HEK293T (cell line): Measurements from ENCODE around the gene ADAMTS9.

Experiments
- CTCF ChIA-PET: fragments of 350-600 bp; formaldehyde crosslinking; extraction: SDS; loops from one replicate; lab custom pipeline; 2021; ENCODE audit warnings: antibody characterized with exemption, inconsistent platforms; lab: Yijun Ruan, JAX
- POLR2A ChIA-PET: fragments of 350-600 bp; formaldehyde crosslinking; extraction: SDS; loops from one replicate; lab custom pipeline; 2020; ENCODE audit warnings: antibody characterized with exemption, inconsistent platforms; lab: Yijun Ruan, JAX
- DNase-seq: peaks from one replicate; pipeline ENCODE4 v3.0.0; 2012; ENCODE audit warnings: mixed read lengths; ENCODE audit errors: extremely low spot score
- ARNT ChIP-seq: fragments of 450-650 bp; IDR thresholded peaks from 2 replicates; pipeline ENCODE4 v1.6.1; 2017; ENCODE audit warnings: mild to moderate bottlenecking
- BHLHE40 ChIP-seq: fragments of 450-650 bp; IDR thresholded peaks from 2 replicates; pipeline ENCODE4 v1.6.1; 2016; ENCODE audit warnings: mild to moderate bottlenecking, moderate library complexity, borderline replicate concordance
- CTBP1 ChIP-seq: fragments of 450-650 bp; IDR thresholded peaks from 2 replicates; pipeline ENCODE4 v1.6.1; 2016; ENCODE audit warnings: borderline replicate concordance
- ELF4 ChIP-seq: fragments of 450-650 bp; IDR thresholded peaks from 2 replicates; pipeline ENCODE4 v1.6.1; 2017; ENCODE audit warnings: antibody characterized with exemption
- FOXA1 ChIP-seq: fragments of 450-650 bp; IDR thresholded peaks from 2 replicates; pipeline ENCODE4 v1.6.1; 2016; ENCODE audit warnings: mild to moderate bottlenecking
- FOXK2 ChIP-seq: fragments of 450-650 bp; IDR thresholded peaks from 2 replicates; pipeline ENCODE4 v1.6.1; 2016; ENCODE audit warnings: mild to moderate bottlenecking
- FOXM1 ChIP-seq: fragments of 450-650 bp; IDR thresholded peaks from 2 replicates; pipeline ENCODE4 v1.6.1; 2017; ENCODE audit warnings: mild to moderate bottlenecking, borderline replicate concordance
- HDGF ChIP-seq: fragments of 450-650 bp; IDR thresholded peaks from 2 replicates; pipeline ENCODE4 v1.6.1; 2017; ENCODE audit warnings: antibody characterized with exemption, borderline replicate concordance
- L3MBTL2 ChIP-seq: fragments of 450-650 bp; conservative IDR thresholded peaks from 2 replicates; pipeline ENCODE4 v1.6.1; 2016; ENCODE audit warnings: mild to moderate bottlenecking
- LEF1 ChIP-seq: fragments of 450-650 bp; IDR thresholded peaks from 2 replicates; pipeline ENCODE4 v1.6.1; 2017; ENCODE audit warnings: mild to moderate bottlenecking, borderline replicate concordance
- NFRKB ChIP-seq: fragments of 450-650 bp; IDR thresholded peaks from 2 replicates; pipeline ENCODE4 v1.6.1; 2016; ENCODE audit warnings: mild to moderate bottlenecking, moderate library complexity
- SP1 ChIP-seq: fragments of 450-650 bp; IDR thresholded peaks from 2 replicates; pipeline ENCODE4 v1.6.1; 2017
- SUZ12 ChIP-seq: fragments of 450-650 bp; IDR thresholded peaks from 2 replicates; pipeline ENCODE4 v1.6.1; 2016; ENCODE audit warnings: mild to moderate bottlenecking
- TARDBP ChIP-seq: fragments of 450-650 bp; IDR thresholded peaks from 2 replicates; pipeline ENCODE4 v1.6.1; 2016
- ZNF384 ChIP-seq: fragments of 450-650 bp; IDR thresholded peaks from 2 replicates; pipeline ENCODE4 v1.6.1; 2016
- TF ChIP-seq, protein P1 (sequence below): fragments of 450-650 bp; IDR thresholded peaks from 2 replicates; pipeline ENCODE4 v1.6.1; 2016

Gene ADAMTS9

DNA sequence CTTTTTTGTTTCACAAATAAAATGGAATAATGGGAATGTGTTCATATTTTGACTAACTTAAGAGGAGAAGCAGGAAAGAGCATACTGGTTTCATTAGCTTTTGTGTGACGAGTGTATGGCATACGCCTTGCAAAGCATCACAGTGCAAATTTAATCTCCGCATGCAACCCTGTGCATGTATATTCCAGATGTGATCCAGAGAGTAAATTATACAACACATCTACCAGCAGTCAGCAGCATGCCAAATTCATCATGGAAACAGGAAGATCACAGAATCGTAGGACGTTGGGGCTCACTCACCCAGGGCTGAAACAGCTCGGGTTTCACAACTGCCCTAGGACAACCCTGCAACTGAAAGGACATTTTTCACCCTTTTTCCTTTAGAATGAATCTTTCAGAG lies 53.4 kb downstream of the ADAMTS9 start:
- TF ChIP-seq L3MBTL2 (no peak), HDGF (no peak), FOXA1 (no peak), ELF4 (no peak), FOXM1 (no peak), SP1 (no peak), TARDBP (no peak), CTBP1 (no peak), ARNT (no peak), LEF1 (no peak), SUZ12 (no peak), FOXK2 (no peak), NFRKB (no peak), ZNF384 (no peak), BHLHE40 (no peak)
- TF ChIP-seq, protein P1, sequence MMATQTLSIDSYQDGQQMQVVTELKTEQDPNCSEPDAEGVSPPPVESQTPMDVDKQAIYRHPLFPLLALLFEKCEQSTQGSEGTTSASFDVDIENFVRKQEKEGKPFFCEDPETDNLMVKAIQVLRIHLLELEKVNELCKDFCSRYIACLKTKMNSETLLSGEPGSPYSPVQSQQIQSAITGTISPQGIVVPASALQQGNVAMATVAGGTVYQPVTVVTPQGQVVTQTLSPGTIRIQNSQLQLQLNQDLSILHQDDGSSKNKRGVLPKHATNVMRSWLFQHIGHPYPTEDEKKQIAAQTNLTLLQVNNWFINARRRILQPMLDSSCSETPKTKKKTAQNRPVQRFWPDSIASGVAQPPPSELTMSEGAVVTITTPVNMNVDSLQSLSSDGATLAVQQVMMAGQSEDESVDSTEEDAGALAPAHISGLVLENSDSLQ: no peak
- POLR2A ChIA-PET: no interaction called here
- CTCF ChIA-PET: no interaction called here
- DNase-seq: no peak

DNA sequence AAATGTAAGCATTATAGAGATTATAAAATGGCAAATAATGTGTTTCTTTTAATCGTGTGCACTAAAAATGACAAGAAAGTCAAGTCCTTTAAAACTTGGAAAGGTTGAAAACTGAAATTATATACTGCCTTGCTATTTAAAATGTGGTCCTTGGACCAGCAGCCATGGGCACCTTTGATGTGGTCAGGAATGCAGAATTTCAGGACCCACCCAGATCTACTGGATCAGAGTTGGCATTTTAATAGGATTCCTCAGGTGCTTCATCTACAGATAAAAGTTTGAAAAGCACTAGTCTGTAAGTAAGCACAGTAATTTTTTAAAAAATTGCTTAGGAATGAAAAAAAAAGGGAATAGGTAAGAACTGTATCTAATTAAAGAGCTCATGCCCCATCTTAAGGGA lies 55.8 kb downstream of the ADAMTS9 start:
- no peak for DNase-seq
- ChIA-PET CTCF (interaction anchor here (0.6 kb wide), 1 partner anchor 98 kb away, joined by 3 read pairs; no protein-coding TSS in a partner anchor), POLR2A (no interaction called here)
- no peak for TF ChIP-seq ELF4
- TF ChIP-seq FOXK2: no peak
- no peak for TF ChIP-seq BHLHE40

DNA sequence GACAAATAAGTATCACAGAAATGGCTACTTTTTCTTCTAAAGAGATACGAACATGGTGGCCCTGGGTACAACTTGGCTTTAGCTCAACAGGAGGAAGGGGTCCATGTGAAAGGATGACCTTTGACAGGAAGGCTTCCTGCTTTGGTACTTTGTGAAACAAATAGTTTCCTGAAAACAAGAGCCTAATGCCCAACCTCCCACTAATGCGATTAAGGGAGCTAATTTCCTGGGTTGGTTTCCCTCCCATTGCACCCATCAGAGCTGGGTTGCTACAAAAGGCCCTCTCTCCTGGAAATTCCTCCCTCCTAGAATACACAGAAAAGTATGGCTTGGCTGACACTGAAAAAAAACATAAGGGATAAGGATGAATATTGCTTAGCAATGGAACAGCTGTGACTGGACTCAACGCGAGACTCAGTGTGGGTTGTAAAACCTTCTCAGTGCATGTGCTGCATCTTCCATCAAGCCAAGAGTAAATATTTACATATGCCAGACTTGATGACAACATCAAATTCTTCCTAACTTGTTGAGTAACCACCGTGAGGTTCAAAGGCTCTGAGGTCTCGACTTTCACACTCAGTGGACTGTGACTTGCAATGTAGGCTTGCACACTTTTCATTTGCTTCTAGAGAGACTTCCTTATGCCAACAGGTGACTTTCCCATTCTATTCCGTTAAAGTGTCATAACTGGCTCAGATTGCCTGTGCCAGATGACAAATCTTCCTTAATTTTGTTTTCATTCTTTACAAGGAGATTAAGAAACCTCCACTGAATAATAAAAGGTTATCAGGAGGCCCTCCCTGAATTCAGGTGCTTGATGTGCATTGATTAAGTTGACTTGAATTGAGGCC lies 60.1 kb downstream of the ADAMTS9 start:
- ChIA-PET POLR2A (no interaction called here), CTCF (no interaction called here)
- DNase-seq: no peak
- TF ChIP-seq FOXA1 (no peak), FOXK2 (no peak), SP1 (no peak), HDGF (no peak), FOXM1 (no peak), BHLHE40 (no peak)

DNA sequence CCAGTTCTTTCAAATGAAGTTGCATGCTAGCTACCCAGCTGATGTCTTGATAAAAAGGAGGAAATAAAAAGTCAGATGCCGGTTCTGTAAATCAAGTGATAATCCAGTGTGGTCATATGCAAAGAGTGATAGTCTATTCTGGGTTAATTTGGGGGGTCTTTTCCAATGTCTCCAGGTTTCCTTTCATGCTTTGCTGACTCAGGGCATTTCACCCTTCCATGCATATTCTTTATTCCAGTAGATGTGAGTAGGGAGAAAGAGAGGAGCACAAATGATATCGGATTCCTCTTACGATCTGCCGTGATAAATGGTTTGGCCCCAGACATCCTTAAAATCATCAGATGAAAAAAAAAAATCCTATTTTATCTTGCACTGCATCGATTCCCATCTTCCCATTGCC lies 60.8 kb downstream of the ADAMTS9 start:
- DNase-seq: no peak
- ChIA-PET CTCF (no interaction called here), POLR2A (no interaction called here)
- TF ChIP-seq FOXK2 (no peak), FOXM1 (no peak), ZNF384 (no peak), TARDBP (no peak), ELF4 (no peak), NFRKB (no peak), BHLHE40 (no peak), ARNT (no peak), CTBP1 (no peak), L3MBTL2 (no peak), FOXA1 (no peak), HDGF (no peak), SP1 (no peak), SUZ12 (no peak), LEF1 (no peak)
- TF ChIP-seq, protein P1: no peak

DNA sequence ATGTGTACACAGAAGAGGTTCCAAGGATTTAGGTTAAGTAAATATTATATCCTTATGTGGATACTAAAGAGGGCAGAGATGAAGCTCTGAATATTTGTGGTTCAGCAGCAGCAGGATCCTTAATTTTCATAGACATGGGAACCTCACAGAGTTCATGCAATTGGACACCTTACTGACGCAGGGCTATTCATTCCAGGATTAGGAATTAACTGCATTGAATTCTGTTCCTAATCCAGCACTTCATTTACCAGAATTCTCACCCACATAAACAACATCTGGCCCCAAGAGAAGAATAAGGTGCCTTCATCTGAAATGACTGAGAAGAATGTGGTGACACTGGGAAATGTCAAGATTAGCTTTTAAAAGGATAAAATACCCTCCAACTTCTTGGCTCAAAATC lies 62.4 kb downstream of the ADAMTS9 start:
- POLR2A ChIA-PET: no interaction called here
- TF ChIP-seq FOXK2 (no peak), HDGF (no peak), TARDBP (no peak), FOXM1 (no peak), ZNF384 (no peak), FOXA1 (no peak), CTBP1 (no peak), ELF4 (no peak), SUZ12 (no peak)
- TF ChIP-seq, protein P1: no peak
- CTCF ChIA-PET: no interaction called here
- DNase-seq: no peak

DNA sequence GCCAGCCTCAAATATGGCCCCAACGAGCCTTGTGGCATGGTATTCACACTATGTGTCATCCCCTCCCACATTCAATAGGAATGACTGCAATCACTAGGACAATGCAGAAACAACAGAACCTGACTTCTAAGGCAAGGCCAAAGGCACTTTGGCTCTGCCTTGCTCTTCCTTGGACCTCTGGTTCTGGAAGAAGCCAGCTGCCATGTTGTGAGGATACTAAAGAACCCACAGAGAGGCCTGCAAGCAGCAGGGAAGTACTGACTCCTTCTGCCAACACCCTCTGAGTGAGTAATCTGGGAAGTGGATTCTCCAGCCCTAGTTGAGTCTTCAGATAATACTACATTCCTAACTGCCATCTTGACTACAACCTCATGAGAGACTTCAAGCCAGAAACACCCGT lies 64.7 kb downstream of the ADAMTS9 start:
- CTCF ChIA-PET: interaction anchor here (0.5 kb wide), 1 partner anchor 125 kb away, joined by 5 read pairs; no protein-coding TSS in a partner anchor
- no peak for DNase-seq

More for the DNA sequence above, 64.7 kb downstream of the ADAMTS9 start:
- POLR2A ChIA-PET: no interaction called here
- no peak for TF ChIP-seq HDGF
- TF ChIP-seq, protein P1: no peak
- no peak for TF ChIP-seq SP1
- no peak for TF ChIP-seq FOXK2
- TF ChIP-seq L3MBTL2: no peak
- TF ChIP-seq NFRKB: no peak
- no peak for TF ChIP-seq ARNT
- no peak for TF ChIP-seq TARDBP
- no peak for TF ChIP-seq CTBP1
- TF ChIP-seq FOXM1: no peak
- TF ChIP-seq SUZ12: no peak
